A549 (cell line): ENCODE measurements around the gene ACTR2. TPM values are rescaled to one million over a fixed set of nuclear protein-coding genes. Genes with fewer than 3 reads are reported as not detected.

ENCODE experiments used
- ATAC-seq, 2 experiments: fragments of 200-7000 bp in 1 of 2; fragments of >200 bp in 1 of 2; cut with Nextera tagmentation in 1 of 2; cut with Tn5 transposase in 1 of 2; 3 replicates each; pipeline versions ENCODE4 v1.8.0 to v1.9.1; 2018 to 2020; ENCODE audit warnings: mild to moderate bottlenecking in 1 of 2, moderate library complexity in 1 of 2
- CTCF ChIA-PET: fragments of 300-600 bp; sonication (Branson Sonifier 250); formaldehyde crosslinking; extraction: SDS; loops from one replicate; lab custom pipeline; 2021; ENCODE audit warnings: antibody characterized with exemption, inconsistent platforms; lab: Yijun Ruan, JAX
- POLR2A ChIA-PET: fragments of 350-600 bp; formaldehyde crosslinking; extraction: SDS; loops from one replicate; lab custom pipeline; 2021; ENCODE audit warnings: antibody characterized with exemption, inconsistent platforms; lab: Yijun Ruan, JAX
- DNase-seq, 2 experiments: peaks; one replicate each; pipeline versions ENCODE4 v3.0.0 to v3.0.0-alpha.2; 2011 to 2016; ENCODE audit warnings: low read depth in 1 of 2, low spot score in 1 of 2
- FAIRE-seq: peaks from 2 replicates; lab custom pipeline; 2011; peaks lifted over from hg19 to GRCh38; lab: Jason Lieb, UNC
- H3K27ac ChIP-seq, 2 experiments: fragments of >200 bp; sonication (Bioruptor Twin); formaldehyde crosslinking; 3 replicates each; pipeline ENCODE4 v1.5.1; 2016 to 2017
- H3K4me1 ChIP-seq: fragments of >200 bp; sonication (Bioruptor Twin); formaldehyde crosslinking; 3 replicates; pipeline ENCODE4 v1.6.1; 2016
- H3K4me2 ChIP-seq: fragments of >200 bp; sonication (Bioruptor Twin); formaldehyde crosslinking; 3 replicates; pipeline ENCODE4 v1.6.1; 2016
- H3K4me3 ChIP-seq: fragments of >200 bp; sonication (Bioruptor Twin); formaldehyde crosslinking; 3 replicates; pipeline ENCODE4 v1.5.1; 2016
- H3K9me3 ChIP-seq: fragments of >200 bp; sonication (Bioruptor Twin); formaldehyde crosslinking; 3 replicates; pipeline ENCODE4 v1.6.1; 2016
- BHLHE40 ChIP-seq: IDR thresholded peaks from 2 replicates; pipeline ENCODE4 v1.6.1; 2012; ENCODE audit warnings: low read depth, low read length, inconsistent platforms
- CBX2 ChIP-seq: fragments of 200-600 bp; sonication (generic); IDR thresholded peaks from 2 replicates; pipeline ENCODE4 v1.6.1; 2016; ENCODE audit warnings: low read depth, mild to moderate bottlenecking, borderline replicate concordance
- CBX8 ChIP-seq: fragments of 200-600 bp; sonication (generic); IDR thresholded peaks from 2 replicates; pipeline ENCODE4 v1.6.1; 2016
- CEBPB ChIP-seq, 2 experiments: fragments of >200 bp in 1 of 2; sonication (Bioruptor Twin) in 1 of 2; formaldehyde crosslinking in 1 of 2; IDR thresholded peaks; 2 replicates each; pipeline ENCODE4 v1.6.1; 2012 to 2016
- CHD2 ChIP-seq: fragments of 150-350 bp; IDR thresholded peaks from 2 replicates; pipeline ENCODE4 v1.6.1; 2014; ENCODE audit warnings: low read length; ENCODE audit not compliant: partially characterized antibody
- CHD4 ChIP-seq: fragments of 200-600 bp; sonication (generic); IDR thresholded peaks from 2 replicates; pipeline ENCODE4 v1.6.1; 2016; ENCODE audit warnings: antibody characterized with exemption, mild to moderate bottlenecking, borderline replicate concordance
- EHMT2 ChIP-seq: fragments of 200-600 bp; sonication (generic); IDR thresholded peaks from 2 replicates; pipeline ENCODE4 v1.6.1; 2016; ENCODE audit warnings: antibody characterized with exemption, low read depth, mild to moderate bottlenecking, moderate library complexity
- EP300 ChIP-seq, 2 experiments: fragments of >200 bp; sonication (Bioruptor Twin); formaldehyde crosslinking; IDR thresholded peaks; 2 replicates in 1 of 2; 3 replicates in 1 of 2; pipeline ENCODE4 v1.6.1; 2016 to 2017
- FOSL2 ChIP-seq, 2 experiments: fragments of 450-650 bp in 1 of 2; fragments of >200 bp in 1 of 2; sonication (Bioruptor Twin) in 1 of 2; formaldehyde crosslinking; IDR thresholded peaks; 2 replicates each; pipeline versions ENCODE4 v1.5.0 to v1.6.1; 2016 to 2020; ENCODE audit warnings: mild to moderate bottlenecking in 1 of 2, moderate library complexity in 1 of 2
- GATA3 ChIP-seq: IDR thresholded peaks from 2 replicates; pipeline ENCODE4 v1.6.1; 2012; ENCODE audit warnings: borderline replicate concordance
- HDAC2 ChIP-seq: fragments of 200-600 bp; sonication (generic); IDR thresholded peaks from 2 replicates; pipeline ENCODE4 v1.6.1; 2016
- HEYL ChIP-seq: fragments of 250-450 bp; sonication (Bioruptor Pico); IDR thresholded peaks from 2 replicates; pipeline ENCODE4 v1.8.0; 2021; ENCODE audit warnings: mild to moderate bottlenecking, moderate library complexity
- HOXA7 ChIP-seq: fragments of 250-450 bp; sonication (Bioruptor Pico); IDR thresholded peaks from 2 replicates; pipeline ENCODE4 v1.5.0; 2020; ENCODE audit warnings: mild to moderate bottlenecking, moderate library complexity
- KDM1A ChIP-seq: fragments of 200-600 bp; sonication (generic); IDR thresholded peaks from 2 replicates; pipeline ENCODE4 v1.6.1; 2016; ENCODE audit warnings: low read depth, mild to moderate bottlenecking
- PHF8 ChIP-seq: fragments of 200-600 bp; sonication (generic); IDR thresholded peaks from 2 replicates; pipeline ENCODE4 v1.6.1; 2016; ENCODE audit warnings: low read depth, mild to moderate bottlenecking, antibody characterized with exemption, moderate library complexity, borderline replicate concordance
- POLR2AphosphoS2 ChIP-seq: conservative IDR thresholded peaks from 2 replicates; pipeline ENCODE4 v1.6.1; 2012; ENCODE audit warnings: low read length, improper control_type of control experiment, inconsistent platforms
- RARB ChIP-seq: fragments of 250-450 bp; sonication (Bioruptor Pico); IDR thresholded peaks from 2 replicates; pipeline ENCODE4 v1.8.0; 2021; ENCODE audit warnings: mild to moderate bottlenecking, moderate library complexity
- RCOR1 ChIP-seq: fragments of 150-350 bp; IDR thresholded peaks from 2 replicates; pipeline ENCODE4 v1.6.1; 2014; ENCODE audit warnings: antibody characterized with exemption, low read length, low read depth
- SMC3 ChIP-seq: fragments of >200 bp; sonication (Bioruptor Twin); formaldehyde crosslinking; IDR thresholded peaks from 3 replicates; pipeline ENCODE4 v1.6.1; 2018; ENCODE audit warnings: inconsistent platforms
- TFCP2L1 ChIP-seq: fragments of 250-450 bp; sonication (Bioruptor Pico); IDR thresholded peaks from 2 replicates; pipeline ENCODE4 v1.5.0; 2021; ENCODE audit warnings: mild to moderate bottlenecking
- ZFP36 ChIP-seq: fragments of 450-650 bp; IDR thresholded peaks from 2 replicates; pipeline ENCODE4 v1.6.1; 2014; ENCODE audit warnings: borderline replicate concordance; ENCODE audit not compliant: partially characterized antibody
- ZSCAN20 ChIP-seq: fragments of 250-450 bp; sonication (Bioruptor Pico); IDR thresholded peaks from 2 replicates; pipeline ENCODE4 v1.8.0; 2022; ENCODE audit warnings: mild to moderate bottlenecking, moderate library complexity
- WGBS: methylation state at CpG from one replicate; pipeline ENCODE4 v1.1.6; 2017; ENCODE audit errors: missing lambda C conversion rate; 5-methylcytosine and 5-hydroxymethylcytosine counted together
- polyA plus RNA-seq, 4 experiments: library from polyadenylated mRNA; depleted of rRNA in 3 of 4; stranded (reverse); fragments of >200 nt; fragmentation: RNase III in 1 of 4; extraction: RNeasy Plus Mini Kit Qiagen cat#74134 plus additional on column Dnase treatment in 1 of 4; gene quantifications; 2 replicates in 3 of 4; 3 replicates in 1 of 4; pipeline ENCODE4 v1.2.3, GENCODE V29; 2011 to 2017
- TF ChIP-seq, protein P1 (sequence below): fragments of 450-650 bp; IDR thresholded peaks from 2 replicates; pipeline ENCODE4 v1.6.1; 2014; ENCODE audit warnings: antibody characterized with exemption
- TF ChIP-seq, protein P2 (sequence below): fragments of 150-350 bp; IDR thresholded peaks from 2 replicates; pipeline ENCODE4 v1.6.1; 2014; ENCODE audit warnings: low read depth, mild to moderate bottlenecking, low read length
- TF ChIP-seq, protein P3 (sequence below): fragments of >200 bp; sonication (Bioruptor Twin); formaldehyde crosslinking; IDR thresholded peaks from 3 replicates; pipeline ENCODE4 v1.5.1; 2016
- TF ChIP-seq, protein P4 (sequence below): fragments of >200 bp; sonication (Bioruptor Twin); formaldehyde crosslinking; IDR thresholded peaks from 3 replicates; pipeline ENCODE4 v1.6.1; 2016

Gene ACTR2
- polyA plus RNA-seq, 2 of the 4 experiments (the other 2 are of a cell fraction) = 270 to 278 TPM

DNA sequence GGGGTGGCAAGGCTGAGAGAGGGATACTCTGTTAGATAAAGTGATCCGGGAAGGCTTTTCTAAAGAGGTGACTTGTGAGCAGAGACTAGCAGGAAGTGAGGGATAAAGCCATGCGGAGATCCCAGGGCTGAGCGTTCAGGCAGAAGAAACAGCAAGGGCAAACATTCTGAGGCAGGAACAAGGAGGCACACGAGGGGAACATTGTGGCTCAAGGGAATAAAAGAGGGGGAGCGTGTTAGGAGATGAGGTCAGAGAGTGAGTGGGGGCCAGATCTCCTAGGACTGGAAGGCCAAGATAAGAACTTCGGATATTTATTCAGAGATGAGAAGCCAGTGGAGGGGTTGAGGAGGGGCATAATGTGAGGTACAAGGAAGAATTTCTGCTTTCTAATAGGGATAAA is 67.1 kb downstream of the ACTR2 start:
- Histone ChIP-seq H3K27ac (no peak overlapping the region), H3K4me3 (no peak overlapping the region), H3K4me1 (peaks cover 9% of the 10 kb centered on the region), H3K4me2 (no peak overlapping the region), H3K9me3 (no peaks in the 10 kb centered on the region)
- WGBS = 79% methylated on average over 6 of the region's 6 CpGs
- POLR2A ChIA-PET = no interaction called here
- CTCF ChIA-PET = interaction anchor here (1.0 to 2.8 kb wide), 3 partner anchors 14 to 260 kb away, joined by 4 to 14 read pairs (median 6); no protein-coding TSS in a partner anchor
- FAIRE-seq = no peak
- ATAC-seq = no peak
- TF ChIP-seq CBX2 (no peak), CHD2 (no peak), ZFP36 (no peak), PHF8 (no peak), GATA3 (no peak), HOXA7 (CRISPR knock-in tag) (no peak)
- no peak for DNase-seq

DNA sequence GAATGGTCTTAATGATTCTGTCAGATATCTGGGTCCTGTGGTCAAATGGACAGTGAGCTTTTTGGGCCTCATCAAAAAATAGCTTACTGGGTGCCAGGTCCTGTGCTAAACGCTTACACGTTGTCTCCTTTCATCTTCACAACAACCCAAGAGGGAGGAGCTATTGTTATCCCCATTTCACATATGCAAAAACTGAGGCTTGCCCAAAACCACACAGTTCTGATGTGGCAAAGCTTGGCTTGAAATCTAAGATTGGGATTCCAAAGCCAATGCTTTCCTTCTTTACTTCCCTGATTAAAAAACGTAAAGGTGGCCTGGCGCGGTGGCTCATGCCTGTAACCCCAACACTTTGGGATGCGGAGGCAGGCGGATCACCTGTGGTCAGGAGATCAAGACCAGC is 69.3 kb downstream of the ACTR2 start:
- ATAC-seq (no peak), FAIRE-seq (no peak), DNase-seq (no peak)
- Histone ChIP-seq H3K27ac (no peak overlapping the region), H3K4me3 (no peak overlapping the region), H3K4me2 (no peak overlapping the region), H3K4me1 (peaks cover 32% of the 10 kb centered on the region), H3K9me3 (no peaks in the 10 kb centered on the region)
- no peak for TF ChIP-seq PHF8
- TF ChIP-seq KDM1A = peak; percentile 78; the same call in 1 of the 2 replicates
- 91% methylated on average over 7 of the region's 7 CpGs for WGBS
- CTCF ChIA-PET = interaction anchor here (0.9 to 4.3 kb wide), 6 partner anchors 14 to 279 kb away, joined by 3 to 21 read pairs (median 6); no protein-coding TSS in a partner anchor
- POLR2A ChIA-PET = no interaction called here

DNA sequence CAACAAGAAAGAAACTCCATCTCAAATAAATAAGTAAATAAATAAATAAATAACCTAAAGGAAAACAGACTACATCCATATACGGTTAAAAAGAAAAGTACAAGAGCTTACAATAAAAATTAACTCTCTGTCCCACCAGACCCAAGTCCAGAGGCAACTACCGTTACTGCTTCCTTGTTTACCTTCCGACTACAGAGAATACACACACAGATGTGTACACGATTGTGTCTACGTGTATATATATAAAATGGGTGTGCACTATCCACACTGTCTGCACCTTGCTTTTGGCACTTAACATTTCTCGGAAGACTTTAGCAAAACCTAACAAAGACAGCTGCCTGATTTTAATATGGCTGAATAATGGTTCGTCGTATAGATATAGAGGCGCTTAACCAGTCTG is 69.9 kb downstream of the ACTR2 start:
- 86% methylated on average over 9 of the region's 9 CpGs for WGBS
- TF ChIP-seq RARB (CRISPR knock-in tag) (no peak), HOXA7 (CRISPR knock-in tag) (no peak), EP300 (IDR thresholded peaks at IDR 0.05) (no peak), CBX8 (no peak), POLR2AphosphoS2 (no peak), HDAC2 (no peak), FOSL2 (IDR thresholded peaks at IDR 0.05) (no peak), FOSL2 (CRISPR knock-in tag; IDR thresholded peaks at IDR 0.05) (no peak), RCOR1 (no peak), ZSCAN20 (CRISPR knock-in tag) (no peak), CEBPB (IDR thresholded peaks at IDR 0.05) (no peak)
- TF ChIP-seq, protein P1, sequence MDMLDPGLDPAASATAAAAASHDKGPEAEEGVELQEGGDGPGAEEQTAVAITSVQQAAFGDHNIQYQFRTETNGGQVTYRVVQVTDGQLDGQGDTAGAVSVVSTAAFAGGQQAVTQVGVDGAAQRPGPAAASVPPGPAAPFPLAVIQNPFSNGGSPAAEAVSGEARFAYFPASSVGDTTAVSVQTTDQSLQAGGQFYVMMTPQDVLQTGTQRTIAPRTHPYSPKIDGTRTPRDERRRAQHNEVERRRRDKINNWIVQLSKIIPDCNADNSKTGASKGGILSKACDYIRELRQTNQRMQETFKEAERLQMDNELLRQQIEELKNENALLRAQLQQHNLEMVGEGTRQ = no peak
- FAIRE-seq (no peak), ATAC-seq (no peak), DNase-seq (no peak)
- H3K4me1 ChIP-seq = peaks cover 36% of the 10 kb centered on the region
- ChIA-PET CTCF (interaction anchor here (1.2 to 4.3 kb wide), 4 partner anchors 15 to 278 kb away, joined by 5 to 21 read pairs (median 6); no protein-coding TSS in a partner anchor), POLR2A (no interaction called here)
- no peak overlapping the region for H3K27ac ChIP-seq
- no peak overlapping the region for H3K4me2 ChIP-seq
- H3K4me3 ChIP-seq = no peak overlapping the region
- H3K9me3 ChIP-seq = no peaks in the 10 kb centered on the region

DNA sequence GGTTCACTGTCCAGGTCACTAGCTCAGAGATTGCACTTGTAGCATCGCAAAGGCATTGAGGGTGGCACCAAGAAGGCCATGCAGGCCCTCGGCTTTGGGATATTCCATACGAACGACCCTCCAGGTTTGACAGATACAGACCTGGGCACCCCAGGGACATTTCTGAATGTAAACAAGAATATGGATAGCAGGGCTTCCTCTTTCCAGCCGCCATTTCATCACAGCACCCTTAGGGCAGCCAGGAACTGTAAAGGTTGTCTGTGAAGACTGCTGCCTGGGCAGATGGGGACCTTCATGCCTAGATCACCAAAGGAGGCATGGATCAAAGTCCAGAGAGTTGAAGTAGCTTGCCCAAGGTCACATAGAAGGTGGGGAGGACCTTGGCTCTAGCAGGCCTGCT is 70.5 kb downstream of the ACTR2 start:
- CTCF ChIA-PET = interaction anchor here (0.6 to 4.3 kb wide), 6 partner anchors 15 to 278 kb away, joined by 4 to 21 read pairs (median 6); no protein-coding TSS in a partner anchor
- ATAC-seq = no peak
- POLR2A ChIA-PET = no interaction called here
- TF ChIP-seq, protein P2, sequence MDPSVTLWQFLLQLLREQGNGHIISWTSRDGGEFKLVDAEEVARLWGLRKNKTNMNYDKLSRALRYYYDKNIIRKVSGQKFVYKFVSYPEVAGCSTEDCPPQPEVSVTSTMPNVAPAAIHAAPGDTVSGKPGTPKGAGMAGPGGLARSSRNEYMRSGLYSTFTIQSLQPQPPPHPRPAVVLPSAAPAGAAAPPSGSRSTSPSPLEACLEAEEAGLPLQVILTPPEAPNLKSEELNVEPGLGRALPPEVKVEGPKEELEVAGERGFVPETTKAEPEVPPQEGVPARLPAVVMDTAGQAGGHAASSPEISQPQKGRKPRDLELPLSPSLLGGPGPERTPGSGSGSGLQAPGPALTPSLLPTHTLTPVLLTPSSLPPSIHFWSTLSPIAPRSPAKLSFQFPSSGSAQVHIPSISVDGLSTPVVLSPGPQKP = no peak
- TF ChIP-seq POLR2AphosphoS2 (no peak), RCOR1 (no peak), CHD4 (no peak), EP300 (IDR thresholded peaks at IDR 0.05) (no peak), TFCP2L1 (CRISPR knock-in tag) (no peak), EHMT2 (no peak), HEYL (no peak), GATA3 (no peak), SMC3 (no peak), BHLHE40 (no peak)
- TF ChIP-seq, protein P3, sequence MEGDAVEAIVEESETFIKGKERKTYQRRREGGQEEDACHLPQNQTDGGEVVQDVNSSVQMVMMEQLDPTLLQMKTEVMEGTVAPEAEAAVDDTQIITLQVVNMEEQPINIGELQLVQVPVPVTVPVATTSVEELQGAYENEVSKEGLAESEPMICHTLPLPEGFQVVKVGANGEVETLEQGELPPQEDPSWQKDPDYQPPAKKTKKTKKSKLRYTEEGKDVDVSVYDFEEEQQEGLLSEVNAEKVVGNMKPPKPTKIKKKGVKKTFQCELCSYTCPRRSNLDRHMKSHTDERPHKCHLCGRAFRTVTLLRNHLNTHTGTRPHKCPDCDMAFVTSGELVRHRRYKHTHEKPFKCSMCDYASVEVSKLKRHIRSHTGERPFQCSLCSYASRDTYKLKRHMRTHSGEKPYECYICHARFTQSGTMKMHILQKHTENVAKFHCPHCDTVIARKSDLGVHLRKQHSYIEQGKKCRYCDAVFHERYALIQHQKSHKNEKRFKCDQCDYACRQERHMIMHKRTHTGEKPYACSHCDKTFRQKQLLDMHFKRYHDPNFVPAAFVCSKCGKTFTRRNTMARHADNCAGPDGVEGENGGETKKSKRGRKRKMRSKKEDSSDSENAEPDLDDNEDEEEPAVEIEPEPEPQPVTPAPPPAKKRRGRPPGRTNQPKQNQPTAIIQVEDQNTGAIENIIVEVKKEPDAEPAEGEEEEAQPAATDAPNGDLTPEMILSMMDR = no peak
- TF ChIP-seq, protein P4, sequence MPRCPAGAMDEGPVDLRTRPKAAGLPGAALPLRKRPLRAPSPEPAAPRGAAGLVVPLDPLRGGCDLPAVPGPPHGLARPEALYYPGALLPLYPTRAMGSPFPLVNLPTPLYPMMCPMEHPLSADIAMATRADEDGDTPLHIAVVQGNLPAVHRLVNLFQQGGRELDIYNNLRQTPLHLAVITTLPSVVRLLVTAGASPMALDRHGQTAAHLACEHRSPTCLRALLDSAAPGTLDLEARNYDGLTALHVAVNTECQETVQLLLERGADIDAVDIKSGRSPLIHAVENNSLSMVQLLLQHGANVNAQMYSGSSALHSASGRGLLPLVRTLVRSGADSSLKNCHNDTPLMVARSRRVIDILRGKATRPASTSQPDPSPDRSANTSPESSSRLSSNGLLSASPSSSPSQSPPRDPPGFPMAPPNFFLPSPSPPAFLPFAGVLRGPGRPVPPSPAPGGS = no peak

More for the DNA sequence above, 70.5 kb downstream of the ACTR2 start:
- no peak overlapping the region for H3K4me2 ChIP-seq
- DNase-seq (no peak), FAIRE-seq (no peak)
- no peak overlapping the region for H3K4me3 ChIP-seq
- no peaks in the 10 kb centered on the region for H3K9me3 ChIP-seq
- peaks cover 38% of the 10 kb centered on the region for H3K4me1 ChIP-seq
- no peak overlapping the region; a peak in 1 of 6 replicates for H3K27ac ChIP-seq
- 84% methylated on average over 5 of the region's 5 CpGs for WGBS
